Pons (tissue), 1 donor: Measurements from ENCODE around the gene DGAT2L6.
"Not testable (repeated sequence)": the region's sequence is repeated elsewhere in the genome, so short reads cannot be mapped to it uniquely, and the experiment has no call there.

Source experiments
- DNase-seq: peaks from one replicate; pipeline ENCODE4 v3.0.0-alpha.2; 2016; ENCODE audit warnings: low spot score

The DGAT2L6 gene

GRCh38 chrX:70196961-70197720, 19.9 kb downstream of the DGAT2L6 start:
- DNase-seq, result peak; percentile 4

GRCh38 chrX:70201732-70202131, 24.4 kb downstream of the DGAT2L6 start:
- no peak for DNase-seq

- no peak for DNase-seq
These were observed 31.2 kb downstream of the DGAT2L6 start for GRCh38 chrX:70208479-70208878.

- not testable (repeated sequence) for DNase-seq
These were observed 32.3 kb downstream of the DGAT2L6 start for GRCh38 chrX:70209570-70209969.

GRCh38 chrX:70219938-70220764, 42.9 kb downstream of the DGAT2L6 start:
- DNase-seq, result no peak

GRCh38 chrX:70226048-70226447, 48.8 kb downstream of the DGAT2L6 start:
- no peak for DNase-seq

- DNase-seq, result no peak
These were observed 49.4 kb downstream of the DGAT2L6 start for GRCh38 chrX:70226687-70227086.

GRCh38 chrX:70231666-70232065, 54.4 kb downstream of the DGAT2L6 start:
- no peak for DNase-seq

- DNase-seq, result no peak
These were observed 57.1 kb downstream of the DGAT2L6 start, which contains the start of gene AWAT1 for GRCh38 chrX:70234355-70234754. TSS of gene AWAT1 (plus strand) at chrX:70234655. CDS start at chrX:70234696, 41 bp downstream.

- DNase-seq, result no peak
These were observed 63.5 kb downstream of the DGAT2L6 start for GRCh38 chrX:70240751-70241150.

GRCh38 chrX:70241501-70241900, 64.2 kb downstream of the DGAT2L6 start:
- DNase-seq, result no peak

- DNase-seq, result not testable (repeated sequence)
These were observed 66.3 kb downstream of the DGAT2L6 start for GRCh38 chrX:70243601-70244000.

GRCh38 chrX:70244881-70245280, 67.6 kb downstream of the DGAT2L6 start:
- DNase-seq, result no peak

- no peak for DNase-seq
These were observed 70.0 kb downstream of the DGAT2L6 start for GRCh38 chrX:70247252-70247651.

- no peak for DNase-seq
These were observed 75.2 kb downstream of the DGAT2L6 start for GRCh38 chrX:70252491-70252890.

GRCh38 chrX:70253377-70254062, 76.2 kb downstream of the DGAT2L6 start:
- DNase-seq, result no peak

GRCh38 chrX:70254063-70254400, 76.7 kb downstream of the DGAT2L6 start:
- no peak for DNase-seq

GRCh38 chrX:70254909-70255308, 77.6 kb downstream of the DGAT2L6 start:
- no peak for DNase-seq
